SK-N-MC (cell line): ENCODE results near the gene LGMN.
"Not testable (repeated sequence)": the region's sequence is repeated elsewhere in the genome, so short reads cannot be mapped to it uniquely, and the experiment has no call there.

Experiments
- DNase-seq: peaks from one replicate; pipeline ENCODE4 v3.0.0-alpha.2; 2011; ENCODE audit warnings: low read depth, low spot score
- H3K27ac ChIP-seq: fragments of 200-600 bp; sonication (generic); 2 replicates; pipeline ENCODE4 v1.5.1; 2016; ENCODE audit warnings: mixed run types
- H3K36me3 ChIP-seq: fragments of 200-600 bp; sonication (generic); 2 replicates; pipeline ENCODE4 v1.6.1; 2017; ENCODE audit warnings: antibody characterized with exemption, low read length, mixed read lengths; ENCODE audit not compliant: insufficient read depth
- H3K4me3 ChIP-seq: fragments of 200-600 bp; sonication (generic); 2 replicates; pipeline ENCODE4 v1.5.1; 2016
- H3K9ac ChIP-seq: fragments of 200-600 bp; sonication (generic); 2 replicates; pipeline ENCODE4 v1.8.0; 2017; ENCODE audit warnings: mixed run types, mixed read lengths; ENCODE audit not compliant: insufficient read length
- H3K9me3 ChIP-seq: fragments of 200-600 bp; sonication (generic); 2 replicates; pipeline ENCODE4 v1.6.1; 2017; ENCODE audit warnings: low read depth, mild to moderate bottlenecking, antibody characterized with exemption, low read length, moderate library complexity, mixed read lengths
- EZH2 ChIP-seq: fragments of 200-600 bp; sonication (generic); IDR thresholded peaks from one replicate; pipeline ENCODE4 v1.6.1; 2017; ENCODE audit warnings: antibody characterized with exemption
- FOXP2 ChIP-seq: optimal IDR thresholded peaks from 2 replicates; pipeline ENCODE3; 2011; ENCODE audit warnings: mild to moderate bottlenecking, moderate library complexity; ENCODE audit not compliant: insufficient read depth; ENCODE audit errors: extremely low read length, control extremely low read depth
- POLR2AphosphoS5 ChIP-seq: IDR thresholded peaks from 2 replicates; pipeline ENCODE4 v1.6.1; 2012; ENCODE audit warnings: mild to moderate bottlenecking, low read depth, low read length, borderline replicate concordance

Gene LGMN

DNA sequence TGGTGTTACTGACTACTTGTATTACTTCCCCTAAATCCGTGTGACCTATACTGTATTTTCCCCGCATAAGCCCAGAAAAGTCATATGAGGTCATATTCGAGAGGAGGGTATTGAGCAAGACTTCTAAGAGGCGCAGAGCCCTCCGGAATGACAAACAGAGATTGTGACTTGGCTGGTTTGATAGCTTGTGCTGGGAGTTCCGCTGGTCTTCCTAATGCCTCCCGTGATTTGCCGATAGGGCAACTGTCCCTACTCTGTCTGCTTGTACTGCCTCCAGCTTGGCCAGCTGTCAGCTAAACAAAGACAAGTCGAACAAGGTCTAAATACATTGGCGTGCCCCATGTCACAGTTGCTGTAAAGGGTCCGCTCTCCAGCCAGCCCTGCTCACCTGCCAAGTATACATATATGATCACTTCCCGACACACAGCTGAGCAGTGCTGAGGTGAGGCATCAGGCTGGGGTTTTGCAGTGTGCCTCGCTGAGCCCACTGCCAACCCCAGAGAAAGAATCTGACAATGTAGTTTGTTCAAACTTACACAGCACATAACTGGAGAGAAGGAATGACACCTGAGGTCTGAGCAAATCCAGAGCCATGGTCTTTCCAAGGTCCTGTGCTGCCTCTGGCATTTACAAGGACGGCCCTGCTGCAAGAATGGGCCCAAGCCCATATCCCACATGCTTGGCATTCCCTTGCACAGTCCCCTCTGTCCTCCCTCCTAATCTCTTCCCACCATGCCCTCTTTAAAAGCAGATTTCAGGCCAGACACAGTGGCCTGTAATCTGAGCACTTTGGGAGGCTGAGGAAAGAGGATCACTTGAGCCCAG is 23.7 kb downstream of the LGMN start:
- no peak overlapping the region for H3K4me3 ChIP-seq
- no peak for DNase-seq
- H3K9ac ChIP-seq = no peak overlapping the region
- H3K36me3 ChIP-seq = no peaks in the 10 kb centered on the region
- no peak overlapping the region for H3K27ac ChIP-seq
- TF ChIP-seq FOXP2 (no peak), POLR2AphosphoS5 (no peak), EZH2 (no peak)
- no peaks in the 10 kb centered on the region for H3K9me3 ChIP-seq

- TF ChIP-seq POLR2AphosphoS5 = no peak
- no peak for TF ChIP-seq FOXP2
- TF ChIP-seq EZH2 = no peak
- Histone ChIP-seq H3K9me3 (no peaks in the 10 kb centered on the region), H3K36me3 (no peaks in the 10 kb centered on the region), H3K27ac (no peak overlapping the region), H3K9ac (no peak overlapping the region), H3K4me3 (no peak overlapping the region)
- DNase-seq = no peak
Measured at GRCh38 chr14:92719890-92720323, 28.5 kb downstream of the LGMN start.

- H3K9me3 ChIP-seq = no peaks in the 10 kb centered on the region
- H3K4me3 ChIP-seq = no peak overlapping the region
- no peak overlapping the region for H3K9ac ChIP-seq
- no peak overlapping the region for H3K27ac ChIP-seq
- no peak for DNase-seq
- TF ChIP-seq FOXP2 (no peak), POLR2AphosphoS5 (no peak), EZH2 (no peak)
- no peaks in the 10 kb centered on the region for H3K36me3 ChIP-seq
Measured at GRCh38 chr14:92719421-92719820, 29.0 kb downstream of the LGMN start.

DNA sequence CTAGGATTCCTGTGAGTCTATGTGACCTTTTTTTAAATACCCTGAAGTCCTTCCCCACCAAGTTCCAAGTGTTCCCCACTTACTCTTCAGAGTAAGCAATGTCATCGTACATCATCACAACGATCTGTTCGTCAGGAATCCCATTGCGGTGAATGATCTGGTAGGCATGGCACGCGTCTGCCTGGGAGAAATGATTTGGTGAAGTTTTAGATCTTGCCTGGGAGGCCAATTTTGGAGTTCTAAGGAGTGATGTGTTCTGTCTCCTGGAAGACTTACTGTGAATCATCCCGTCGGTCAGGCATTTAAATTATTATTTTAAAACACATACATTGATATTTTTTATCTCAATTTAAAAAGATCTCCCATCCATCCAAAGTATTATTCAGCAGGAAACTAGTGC is 29.8 kb downstream of the LGMN start:
- no peak overlapping the region for H3K4me3 ChIP-seq
- no peak overlapping the region for H3K9ac ChIP-seq
- H3K27ac ChIP-seq = no peak overlapping the region
- no peaks in the 10 kb centered on the region for H3K36me3 ChIP-seq
- no peaks in the 10 kb centered on the region for H3K9me3 ChIP-seq
- DNase-seq = no peak
- no peak for TF ChIP-seq FOXP2
- no peak for TF ChIP-seq EZH2

- no peak for TF ChIP-seq FOXP2
- no peak for TF ChIP-seq EZH2
- TF ChIP-seq POLR2AphosphoS5 = no peak
- no peak for DNase-seq
- no peaks in the 10 kb centered on the region for H3K36me3 ChIP-seq
- H3K9me3 ChIP-seq = no peaks in the 10 kb centered on the region
- H3K27ac ChIP-seq = no peak overlapping the region
- H3K9ac ChIP-seq = no peak overlapping the region
- no peak overlapping the region for H3K4me3 ChIP-seq
Measured at GRCh38 chr14:92717571-92718042, 30.8 kb downstream of the LGMN start.

DNA sequence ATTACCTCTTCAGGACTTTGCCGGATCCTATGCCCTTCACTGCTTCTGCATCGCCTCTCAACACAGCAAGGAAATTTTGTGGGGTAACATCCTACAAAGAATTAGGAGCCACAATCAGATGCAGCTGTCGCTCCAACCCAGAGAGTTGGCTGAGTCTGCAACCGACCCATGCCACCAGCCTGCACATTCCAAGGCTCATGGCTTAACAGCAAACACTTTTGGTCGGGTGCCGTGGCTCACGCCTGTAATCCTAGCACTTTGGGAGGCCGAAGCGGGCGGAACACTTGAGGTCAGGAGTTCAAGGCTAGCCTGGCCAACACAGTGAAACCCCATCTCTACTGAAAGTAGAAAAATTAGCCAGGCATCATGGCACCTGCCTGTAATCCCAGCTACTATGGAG is 32.3 kb downstream of the LGMN start:
- H3K36me3 ChIP-seq = no peaks in the 10 kb centered on the region
- no peak overlapping the region for H3K4me3 ChIP-seq
- H3K27ac ChIP-seq = no peak overlapping the region
- no peak overlapping the region for H3K9ac ChIP-seq
- DNase-seq = no peak
- no peaks in the 10 kb centered on the region for H3K9me3 ChIP-seq
- TF ChIP-seq POLR2AphosphoS5 = no peak
- no peak for TF ChIP-seq EZH2
- no peak for TF ChIP-seq FOXP2

DNA sequence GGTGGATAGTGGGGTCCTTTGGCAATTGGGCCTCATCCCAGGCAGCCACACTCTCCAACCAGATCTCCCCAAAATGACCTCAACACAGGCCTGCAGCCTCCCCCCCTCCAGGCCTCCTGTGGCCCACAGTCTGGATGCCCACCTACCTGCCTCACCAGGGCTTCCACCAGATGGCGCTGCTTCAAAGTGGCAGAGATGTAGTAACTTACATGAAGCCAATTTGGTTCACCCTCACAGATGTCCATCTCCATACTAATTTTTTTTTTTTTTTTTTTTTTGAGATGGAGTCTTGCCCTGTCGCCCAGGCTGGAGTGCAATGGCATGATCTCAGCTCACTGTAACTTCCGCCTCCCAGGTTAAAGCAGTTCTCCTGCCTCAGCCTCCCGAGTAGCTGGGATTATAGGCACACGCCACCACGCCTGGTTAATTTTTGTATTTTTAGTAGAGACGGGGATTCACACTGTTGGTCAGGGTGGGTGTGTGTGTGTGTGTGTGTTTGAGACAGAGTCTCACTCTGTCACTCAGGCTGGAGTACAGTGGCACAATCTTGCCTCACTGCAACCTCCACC is 33.6 kb downstream of the LGMN start:
- H3K9ac ChIP-seq, H3K36me3 ChIP-seq, DNase-seq, H3K27ac ChIP-seq, H3K4me3 ChIP-seq, H3K9me3 ChIP-seq: not testable (repeated sequence)

DNA sequence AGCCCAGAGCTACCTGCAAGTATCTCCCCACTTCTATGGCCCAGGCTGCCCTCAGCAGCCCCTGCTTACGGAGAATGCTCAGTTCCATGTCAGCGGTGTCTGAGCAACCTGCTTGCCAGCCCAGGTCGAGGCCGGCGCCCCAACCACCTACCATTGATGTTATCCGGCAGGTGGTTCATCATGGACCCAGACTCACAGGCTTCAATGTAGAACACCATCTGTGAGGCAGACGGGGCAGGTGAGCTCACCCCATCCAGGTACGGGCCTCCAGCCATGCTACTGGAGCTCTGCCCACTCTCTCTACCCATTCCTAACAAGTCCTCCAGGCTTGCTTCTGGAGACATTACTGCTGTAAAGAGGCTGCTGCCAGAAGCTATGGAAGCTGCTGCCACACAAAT is 35.8 kb downstream of the LGMN start:
- no peak overlapping the region for H3K9ac ChIP-seq
- no peak for TF ChIP-seq FOXP2
- no peak for TF ChIP-seq EZH2
- TF ChIP-seq POLR2AphosphoS5 = no peak
- no peak overlapping the region for H3K27ac ChIP-seq
- H3K36me3 ChIP-seq = no peaks in the 10 kb centered on the region; the same call in 1 of the 2 replicates
- H3K4me3 ChIP-seq = no peak overlapping the region
- H3K9me3 ChIP-seq = no peaks in the 10 kb centered on the region
- DNase-seq = no peak
